GM12874 (cell line): ENCODE results near the gene OR6V1.

Experiments used
- CTCF ChIP-seq: IDR thresholded peaks from 2 replicates; pipeline ENCODE4 v1.5.1; 2011; ENCODE audit warnings: low read depth, mild to moderate bottlenecking, control low read depth, low read length, moderate library complexity; ENCODE audit not compliant: insufficient read depth

Gene OR6V1

GRCh38 chr7:143042159-143042789 lies 9.9 kb upstream of the OR6V1 start:
- TF ChIP-seq CTCF, result no peak

- TF ChIP-seq CTCF, result no peak
Observed at GRCh38 chr7:143042790-143043271, 9.3 kb upstream of the OR6V1 start.

- no peak for TF ChIP-seq CTCF
Observed at GRCh38 chr7:143043391-143043790, 8.8 kb upstream of the OR6V1 start.

- no peak for TF ChIP-seq CTCF
Observed at GRCh38 chr7:143046426-143046851, 5.7 kb upstream of the OR6V1 start.

GRCh38 chr7:143047326-143047725 lies 4.8 kb upstream of the OR6V1 start:
- no peak for TF ChIP-seq CTCF

- no peak for TF ChIP-seq CTCF
Observed at GRCh38 chr7:143048827-143049226, 3.3 kb upstream of the OR6V1 start.

GRCh38 chr7:143049362-143049761 lies 2.8 kb upstream of the OR6V1 start:
- TF ChIP-seq CTCF, result no peak

GRCh38 chr7:143050931-143051330 lies 1.2 kb upstream of the OR6V1 start:
- no peak for TF ChIP-seq CTCF
